Mesenchymal stem cell (in vitro differentiated cells and primary cell): ENCODE data around the gene FUT8.
"Not testable (repeated sequence)": the region's sequence is repeated elsewhere in the genome, so short reads cannot be mapped to it uniquely, and the experiment has no call there.

Experiments used
- DNase-seq: peaks from one replicate; pipeline ENCODE4 v3.0.0-alpha.2; 2013
- H2AFZ ChIP-seq: one replicate; pipeline ENCODE4 v1.6.1; 2013; ENCODE audit warnings: low read depth, mild to moderate bottlenecking, control low read depth, inconsistent platforms, low read length, moderate library complexity
- H2AK5ac ChIP-seq: 2 replicates; pipeline ENCODE4 v1.6.1; 2013; ENCODE audit warnings: low read length, moderate library complexity, mild to moderate bottlenecking, inconsistent platforms; ENCODE audit not compliant: severe bottlenecking
- H2BK120ac ChIP-seq: one replicate; pipeline ENCODE4 v1.6.1; 2013; ENCODE audit warnings: low read depth, mild to moderate bottlenecking, inconsistent platforms, low read length, moderate library complexity
- H2BK12ac ChIP-seq, 2 experiments: one replicate each; pipeline ENCODE4 v1.6.1; 2013; ENCODE audit warnings: inconsistent platforms in 2 of 2, low read length in 2 of 2, mild to moderate bottlenecking in 2 of 2, moderate library complexity in 2 of 2, control low read depth in 1 of 2
- H2BK15ac ChIP-seq: one replicate; pipeline ENCODE4 v1.6.1; 2013; ENCODE audit warnings: mild to moderate bottlenecking, low read depth, inconsistent platforms; ENCODE audit not compliant: poor library complexity, severe bottlenecking
- H2BK5ac ChIP-seq: 2 replicates; pipeline ENCODE4 v1.6.1; 2013; ENCODE audit warnings: low read depth, mild to moderate bottlenecking, low read length, control low read depth, inconsistent platforms; ENCODE audit not compliant: poor library complexity, severe bottlenecking
- H3K14ac ChIP-seq, 2 experiments: one replicate each; pipeline ENCODE4 v1.6.1; 2013; ENCODE audit warnings: inconsistent platforms in 2 of 2, low read length in 2 of 2, control low read depth in 1 of 2, mild to moderate bottlenecking in 1 of 2, moderate library complexity in 1 of 2
- H3K18ac ChIP-seq, 2 experiments: one replicate each; pipeline ENCODE4 v1.6.1; 2013; ENCODE audit warnings: inconsistent platforms in 2 of 2, low read length in 2 of 2, control low read depth in 1 of 2, low read depth in 1 of 2, mild to moderate bottlenecking in 1 of 2
- H3K23ac ChIP-seq, 2 experiments: one replicate each; pipeline ENCODE4 v1.6.1; 2013; ENCODE audit warnings: inconsistent platforms in 2 of 2, low read length in 2 of 2, mild to moderate bottlenecking in 2 of 2, moderate library complexity in 2 of 2, control low read depth in 1 of 2
- H3K27ac ChIP-seq: 2 replicates; pipeline ENCODE4 v1.5.1; 2013; ENCODE audit warnings: mild to moderate bottlenecking, moderate library complexity, low read length, control low read depth, inconsistent platforms; ENCODE audit not compliant: poor library complexity, severe bottlenecking
- H3K27me3 ChIP-seq, 2 experiments: 2 replicates each; pipeline versions ENCODE4 v1.6.1 to v1.7.0; 2013; ENCODE audit warnings: low read length in 2 of 2, mild to moderate bottlenecking in 2 of 2, moderate library complexity in 2 of 2, control low read depth in 1 of 2, inconsistent platforms in 1 of 2; ENCODE audit not compliant: control insufficient read depth in 1 of 2, insufficient read depth in 1 of 2
- H3K36me3 ChIP-seq, 2 experiments: 2 replicates each; pipeline versions ENCODE4 v1.6.1 to v1.7.0; 2013; ENCODE audit warnings: low read length in 2 of 2, control low read depth in 1 of 2, inconsistent platforms in 1 of 2, low read depth in 1 of 2, mild to moderate bottlenecking in 1 of 2; ENCODE audit not compliant: insufficient read depth in 2 of 2, control insufficient read depth in 1 of 2
- H3K4ac ChIP-seq, 2 experiments: one replicate each; pipeline ENCODE4 v1.6.1; 2013; ENCODE audit warnings: inconsistent platforms in 2 of 2, low read length in 2 of 2, mild to moderate bottlenecking in 2 of 2, moderate library complexity in 2 of 2, control low read depth in 1 of 2, low read depth in 1 of 2
- H3K4me1 ChIP-seq: 2 replicates; pipeline ENCODE4 v1.6.1; 2013; ENCODE audit warnings: low read depth, low read length, control low read depth; ENCODE audit not compliant: control insufficient read depth, insufficient read depth
- H3K4me2 ChIP-seq: 2 replicates; pipeline ENCODE4 v1.6.1; 2013; ENCODE audit warnings: low read length, mild to moderate bottlenecking, inconsistent platforms; ENCODE audit not compliant: poor library complexity, severe bottlenecking
- H3K4me3 ChIP-seq, 2 experiments: 2 replicates each; pipeline versions ENCODE4 v1.5.1 to v1.7.0; 2013; ENCODE audit warnings: low read length in 2 of 2, mild to moderate bottlenecking in 2 of 2, control low read depth in 1 of 2, low read depth in 1 of 2; ENCODE audit not compliant: insufficient read depth in 1 of 2
- H3K79me1 ChIP-seq: replicated peaks from 2 replicates; pipeline ENCODE4 v1.6.1; 2013; ENCODE audit warnings: mild to moderate bottlenecking, control low read depth, low read length, inconsistent platforms; ENCODE audit not compliant: poor library complexity, severe bottlenecking
- H3K9ac ChIP-seq: 2 replicates; pipeline ENCODE4 v1.7.0; 2013; ENCODE audit warnings: mild to moderate bottlenecking, low read length, moderate library complexity
- H3K9me3 ChIP-seq: 2 replicates; pipeline ENCODE4 v1.7.0; 2013; ENCODE audit warnings: mild to moderate bottlenecking, low read length; ENCODE audit not compliant: control insufficient read depth
- H4K8ac ChIP-seq: one replicate; pipeline ENCODE4 v1.6.1; 2013; ENCODE audit warnings: inconsistent platforms, mild to moderate bottlenecking, low read length, moderate library complexity
- H4K91ac ChIP-seq: one replicate; pipeline ENCODE4 v1.6.1; 2013; ENCODE audit warnings: mild to moderate bottlenecking, low read length, inconsistent platforms
- whole genome bisulfite sequencing: methylation state at CpG from one replicate; pipeline ENCODE4 v1.1.7; 2013; ENCODE audit warnings: mixed read lengths; 5-methylcytosine and 5-hydroxymethylcytosine counted together

Gene FUT8

GRCh38 chr14:65689070-65689469 is 276.5 kb downstream of the FUT8 start:
- no peak overlapping the region for H2AFZ ChIP-seq
- H3K9ac ChIP-seq = no peak overlapping the region
- H3K23ac ChIP-seq = no peak overlapping the region
- no peak overlapping the region for H4K91ac ChIP-seq
- no peak overlapping the region for H3K4me3 ChIP-seq
- no peak overlapping the region for H3K4me2 ChIP-seq
- peaks cover 0 to 20% of the 10 kb centered on the region in 2 experiments for H3K36me3 ChIP-seq
- no peak overlapping the region for H3K27ac ChIP-seq
- DNase-seq = no peak
- H3K18ac ChIP-seq = no peak overlapping the region
- no peak overlapping the region for H3K4ac ChIP-seq
- no peak overlapping the region for H2BK120ac ChIP-seq
- no peaks in the 10 kb centered on the region for H3K79me1 ChIP-seq
- H3K27me3 ChIP-seq = no peaks in the 10 kb centered on the region
- H3K14ac ChIP-seq = no peak overlapping the region
- no peak overlapping the region for H2BK12ac ChIP-seq
- no peaks in the 10 kb centered on the region for H3K4me1 ChIP-seq
- no peak overlapping the region for H2BK5ac ChIP-seq
- no peak overlapping the region for H4K8ac ChIP-seq
- H2AK5ac ChIP-seq = no peak overlapping the region
- no peak overlapping the region for H2BK15ac ChIP-seq
- H3K9me3 ChIP-seq = peaks cover 5% of the 10 kb centered on the region

GRCh38 chr14:65692566-65692965 is 280.0 kb downstream of the FUT8 start:
- H4K91ac ChIP-seq, H3K9ac ChIP-seq, H2AK5ac ChIP-seq, H2BK120ac ChIP-seq, H3K4me3 ChIP-seq, H3K4me1 ChIP-seq, H4K8ac ChIP-seq, DNase-seq, H3K4ac ChIP-seq, H3K9me3 ChIP-seq, H3K14ac ChIP-seq, H3K27me3 ChIP-seq, H2AFZ ChIP-seq, H2BK15ac ChIP-seq, H3K79me1 ChIP-seq, H3K27ac ChIP-seq, H3K18ac ChIP-seq, H3K4me2 ChIP-seq, H3K23ac ChIP-seq, H2BK12ac ChIP-seq, H2BK5ac ChIP-seq: not testable (repeated sequence)
- peaks cover 0 to 11% of the 10 kb centered on the region in 2 experiments for H3K36me3 ChIP-seq
- 100% methylated on average over 3 of the region's 31 CpGs for WGBS

- Histone ChIP-seq H3K4me3 (no peak overlapping the region), H3K9me3 (no peaks in the 10 kb centered on the region), H3K36me3 (no peaks in the 10 kb centered on the region), H2AK5ac (no peak overlapping the region), H2BK120ac (no peak overlapping the region), H3K23ac (no peak overlapping the region), H3K4me1 (no peaks in the 10 kb centered on the region), H3K9ac (no peak overlapping the region), H3K27me3 (no peaks in the 10 kb centered on the region), H3K4me2 (no peak overlapping the region), H2BK15ac (no peak overlapping the region), H3K18ac (no peak overlapping the region), H3K27ac (no peak overlapping the region), H3K79me1 (no peaks in the 10 kb centered on the region), H2BK12ac (no peak overlapping the region), H4K8ac (no peak overlapping the region), H2AFZ (no peak overlapping the region), H3K14ac (no peak overlapping the region), H2BK5ac (no peak overlapping the region), H4K91ac (no peak overlapping the region), H3K4ac (no peak overlapping the region)
- DNase-seq = no peak
- 91% methylated on average over 1 of the region's 1 CpG for WGBS
Measured at GRCh38 chr14:65696801-65697200, 284.3 kb downstream of the FUT8 start.

- H3K4ac ChIP-seq = no peak overlapping the region
- H3K79me1 ChIP-seq = no peaks in the 10 kb centered on the region
- H3K4me1 ChIP-seq = no peaks in the 10 kb centered on the region
- H2BK120ac ChIP-seq = no peak overlapping the region
- no peak overlapping the region for H2BK12ac ChIP-seq
- H4K91ac ChIP-seq = no peak overlapping the region
- no peak overlapping the region for H2AK5ac ChIP-seq
- H3K9ac ChIP-seq = no peak overlapping the region
- H3K4me3 ChIP-seq = no peak overlapping the region
- H3K27ac ChIP-seq = no peak overlapping the region
- H3K9me3 ChIP-seq = peaks cover 6% of the 10 kb centered on the region
- H3K4me2 ChIP-seq = no peak overlapping the region
- peaks cover 0 to 11% of the 10 kb centered on the region in 2 experiments for H3K36me3 ChIP-seq
- no peak overlapping the region for H3K23ac ChIP-seq
- H3K14ac ChIP-seq = no peak overlapping the region
- H4K8ac ChIP-seq = no peak overlapping the region
- H3K18ac ChIP-seq = no peak overlapping the region
- H2BK5ac ChIP-seq = no peak overlapping the region
- H2BK15ac ChIP-seq = no peak overlapping the region
- no peaks in the 10 kb centered on the region for H3K27me3 ChIP-seq
- no peak for DNase-seq
- H2AFZ ChIP-seq = no peak overlapping the region
- 100% methylated on average over 1 of the region's 3 CpGs for WGBS
Measured at GRCh38 chr14:65703521-65703920, 291.0 kb downstream of the FUT8 start.
